Activated CD4-positive, alpha-beta T cell treated with anti-CD3 and anti-CD28 coated beads, Interleukin-2, amount 10 ng/mL, durations not matched to agents 24 days and 14 days (primary cell): ENCODE results near the gene IRF3. TPM values are rescaled to one million over a fixed set of nuclear protein-coding genes. Genes with fewer than 3 reads are reported as not detected.

Experiments
- DNase-seq: peaks from one replicate; pipeline ENCODE4 v3.0.0; 2022
- H3K27ac Mint-ChIP-seq: one replicate; pipeline ENCODE4 v1.8.0; 2022; ENCODE audit warnings: mild to moderate bottlenecking, mixed read lengths
- H3K27me3 Mint-ChIP-seq: one replicate; pipeline ENCODE4 v1.8.0; 2022; ENCODE audit warnings: mixed read lengths
- H3K36me3 Mint-ChIP-seq: one replicate; pipeline ENCODE4 v1.8.0; 2022; ENCODE audit warnings: low read depth, mild to moderate bottlenecking, mixed read lengths
- H3K4me1 Mint-ChIP-seq: one replicate; pipeline ENCODE4 v1.8.0; 2021; ENCODE audit warnings: mixed read lengths
- H3K4me3 Mint-ChIP-seq: one replicate; pipeline ENCODE4 v1.8.0; 2022; ENCODE audit warnings: mild to moderate bottlenecking, moderate library complexity, mixed read lengths
- H3K9me3 Mint-ChIP-seq: one replicate; pipeline ENCODE4 v1.8.0; 2021; ENCODE audit warnings: mixed read lengths
- intact Hi-C: fragments of 100-400 bp; cut with micrococcal nuclease; formaldehyde crosslinking; loops from one replicate; pipeline ENCODE4 v1.15.1; 2023
- total RNA-seq: library from RNA; stranded (reverse); gene quantifications from 2 replicates; pipeline ENCODE4 v1.2.3, GENCODE V29; 2022

The IRF3 gene
- 146 and 151 TPM in 2 replicates for total RNA-seq

- Mint-ChIP-seq H3K36me3 (peaks cover 30% of the 10 kb centered on the region), H3K27ac (peak within 1 kb of the TSS; percentile 95)
- intact Hi-C loops: loop anchor here (1.0 to 10.0 kb wide), 4 partner anchors 11 to 1031 kb away; partner anchors contain the start of genes DBP, PRR12 and SCAF1
These were observed at the start of gene IRF3, which contains the start of gene BCL2L12 for GRCh38 chr19:49665351-49666119. Gene IRF3 (minus strand): TSS chr19:49665857. CDS start chr19:49664838, 1,019 bp downstream. Gene BCL2L12 (plus strand): TSS chr19:49665933. CDS start chr19:49666693, 760 bp downstream.

GRCh38 chr19:49713236-49713845, 47.7 kb upstream of the IRF3 start:
- Mint-ChIP-seq H3K4me1 (peaks cover 12% of the 10 kb centered on the region), H3K9me3 (no peaks in the 10 kb centered on the region), H3K4me3 (no peak overlapping the region), H3K27me3 (no peaks in the 10 kb centered on the region), H3K27ac (no peak overlapping the region), H3K36me3 (no peaks in the 10 kb centered on the region)
- no peak for DNase-seq
- intact Hi-C loops: no loop called here

More at GRCh38 chr19:49665351-49666119, at the start of gene IRF3, which contains the start of gene BCL2L12:
- Mint-ChIP-seq H3K9me3 (no peaks in the 10 kb centered on the region), H3K27me3 (no peaks in the 10 kb centered on the region), H3K4me1 (peaks cover 39% of the 10 kb centered on the region), H3K4me3 (peak within 1 kb of the TSS; percentile 97)
- DNase-seq: peak; percentile 100

- H3K9me3 Mint-ChIP-seq: no peaks in the 10 kb centered on the region
- H3K4me1 Mint-ChIP-seq: peaks cover 8% of the 10 kb centered on the region
- H3K4me3 Mint-ChIP-seq: no peak overlapping the region
- H3K36me3 Mint-ChIP-seq: no peaks in the 10 kb centered on the region
- H3K27ac Mint-ChIP-seq: no peak overlapping the region
- no peaks in the 10 kb centered on the region for H3K27me3 Mint-ChIP-seq
- no peak for DNase-seq
- intact Hi-C loops: no loop called here
These were observed 46.8 kb upstream of the IRF3 start for GRCh38 chr19:49712397-49712859.

GRCh38 chr19:49710372-49710951, 44.8 kb upstream of the IRF3 start:
- intact Hi-C loops: no loop called here
- H3K9me3 Mint-ChIP-seq: no peaks in the 10 kb centered on the region

GRCh38 chr19:49705919-49706318, 40.3 kb upstream of the IRF3 start:
- no peaks in the 10 kb centered on the region for H3K4me1 Mint-ChIP-seq
- no peaks in the 10 kb centered on the region for H3K36me3 Mint-ChIP-seq
- DNase-seq: no peak
- no peaks in the 10 kb centered on the region for H3K9me3 Mint-ChIP-seq
- intact Hi-C loops: no loop called here
- no peak overlapping the region for H3K27ac Mint-ChIP-seq
- no peaks in the 10 kb centered on the region for H3K27me3 Mint-ChIP-seq
- no peak overlapping the region for H3K4me3 Mint-ChIP-seq

More at GRCh38 chr19:49710372-49710951, 44.8 kb upstream of the IRF3 start:
- Mint-ChIP-seq H3K27ac (no peak overlapping the region), H3K36me3 (no peaks in the 10 kb centered on the region), H3K4me3 (no peak overlapping the region), H3K27me3 (no peaks in the 10 kb centered on the region), H3K4me1 (peaks cover 4% of the 10 kb centered on the region)
- no peak for DNase-seq

GRCh38 chr19:49704888-49705642, 39.4 kb upstream of the IRF3 start:
- Mint-ChIP-seq H3K4me1 (no peaks in the 10 kb centered on the region), H3K36me3 (no peaks in the 10 kb centered on the region)

GRCh38 chr19:49701271-49701786, 35.7 kb upstream of the IRF3 start:
- H3K36me3 Mint-ChIP-seq: no peaks in the 10 kb centered on the region
- DNase-seq: no peak
- no peaks in the 10 kb centered on the region for H3K4me1 Mint-ChIP-seq
- H3K4me3 Mint-ChIP-seq: no peak overlapping the region
- no peaks in the 10 kb centered on the region for H3K27me3 Mint-ChIP-seq
- no peaks in the 10 kb centered on the region for H3K9me3 Mint-ChIP-seq
- intact Hi-C loops: loop anchor here (2.0 kb wide), 1 partner anchor 15 kb away; no protein-coding TSS in a partner anchor
- no peak overlapping the region for H3K27ac Mint-ChIP-seq

More at GRCh38 chr19:49704888-49705642, 39.4 kb upstream of the IRF3 start:
- Mint-ChIP-seq H3K9me3 (no peaks in the 10 kb centered on the region), H3K27me3 (no peaks in the 10 kb centered on the region), H3K4me3 (no peak overlapping the region), H3K27ac (no peak overlapping the region)
- intact Hi-C loops: no loop called here
- DNase-seq: no peak

GRCh38 chr19:49700563-49700962, 34.9 kb upstream of the IRF3 start:
- no peaks in the 10 kb centered on the region for H3K36me3 Mint-ChIP-seq
- intact Hi-C loops: loop anchor here (2.0 kb wide), 1 partner anchor 16 kb away; no protein-coding TSS in a partner anchor
- no peaks in the 10 kb centered on the region for H3K4me1 Mint-ChIP-seq
- no peak overlapping the region for H3K4me3 Mint-ChIP-seq
- no peaks in the 10 kb centered on the region for H3K9me3 Mint-ChIP-seq
- H3K27ac Mint-ChIP-seq: no peak overlapping the region
- H3K27me3 Mint-ChIP-seq: no peaks in the 10 kb centered on the region
- DNase-seq: peak; percentile 62

GRCh38 chr19:49699364-49699763, 33.7 kb upstream of the IRF3 start:
- no peak for DNase-seq
- no peaks in the 10 kb centered on the region for H3K4me1 Mint-ChIP-seq

GRCh38 chr19:49696865-49697264, 31.2 kb upstream of the IRF3 start:
- DNase-seq: no peak
- H3K9me3 Mint-ChIP-seq: no peaks in the 10 kb centered on the region
- no peaks in the 10 kb centered on the region for H3K4me1 Mint-ChIP-seq
- peaks cover 5% of the 10 kb centered on the region for H3K27me3 Mint-ChIP-seq
- no peak overlapping the region for H3K4me3 Mint-ChIP-seq
- H3K36me3 Mint-ChIP-seq: no peaks in the 10 kb centered on the region
- no peak overlapping the region for H3K27ac Mint-ChIP-seq
- intact Hi-C loops: no loop called here

More at GRCh38 chr19:49699364-49699763, 33.7 kb upstream of the IRF3 start:
- Mint-ChIP-seq H3K4me3 (no peak overlapping the region), H3K9me3 (no peaks in the 10 kb centered on the region), H3K36me3 (no peaks in the 10 kb centered on the region), H3K27ac (no peak overlapping the region), H3K27me3 (no peaks in the 10 kb centered on the region)
- intact Hi-C loops: no loop called here

- Mint-ChIP-seq H3K36me3 (no peaks in the 10 kb centered on the region), H3K9me3 (no peaks in the 10 kb centered on the region), H3K4me1 (peaks cover 3% of the 10 kb centered on the region), H3K27ac (no peak overlapping the region), H3K4me3 (no peak overlapping the region), H3K27me3 (peaks cover 5% of the 10 kb centered on the region)
- intact Hi-C loops: no loop called here
- DNase-seq: no peak
These were observed 30.5 kb upstream of the IRF3 start for GRCh38 chr19:49696115-49696514.

GRCh38 chr19:49692147-49692506, 26.5 kb upstream of the IRF3 start:
- Mint-ChIP-seq H3K27me3 (peaks cover 13% of the 10 kb centered on the region), H3K36me3 (peaks cover 22% of the 10 kb centered on the region), H3K4me1 (peaks cover 19% of the 10 kb centered on the region), H3K27ac (no peak overlapping the region), H3K9me3 (no peaks in the 10 kb centered on the region), H3K4me3 (no peak overlapping the region)
- intact Hi-C loops: no loop called here
- DNase-seq: no peak
